Natural killer cell treated with Interleukin-12 subunit alpha and Interleukin-12 subunit beta and Interleukin-15 and Interleukin-18, amount 100 ng/mL, for 72 hours (primary cell): ENCODE measurements around the gene ARHGAP15. TPM values are rescaled to one million over a fixed set of nuclear protein-coding genes. Genes with fewer than 3 reads are reported as not detected.
A peak's percentile ranks its signal among the peaks of the same experiment; 100 is the strongest.

Source experiments
- ATAC-seq, 2 donors: fragments of 150-1000 bp; cut with Tn5 transposase in 1 of 2; sonication (Bioruptor Pico), chemical (Tn5 transposase) in 1 of 2; 2 replicates each; pipeline ENCODE4 v1.10.0; 2021
- DNase-seq: peaks from one replicate; pipeline ENCODE4 v3.0.0; 2022; ENCODE audit warnings: low spot score
- H3K27ac Mint-ChIP-seq, 2 donors: 1 replicate in 1 of 2; 2 replicates in 1 of 2; pipeline ENCODE4 v1.8.0; 2022; ENCODE audit warnings: mixed read lengths in 2 of 2, mild to moderate bottlenecking in 1 of 2, moderate library complexity in 1 of 2
- H3K27me3 Mint-ChIP-seq, 2 donors: 1 replicate in 1 of 2; 2 replicates in 1 of 2; pipeline ENCODE4 v1.8.0; 2022; ENCODE audit warnings: mixed read lengths in 2 of 2
- H3K36me3 Mint-ChIP-seq: one replicate; pipeline ENCODE4 v1.8.0; 2022; ENCODE audit warnings: mixed read lengths
- H3K4me1 Mint-ChIP-seq, 2 donors: 1 replicate in 1 of 2; 2 replicates in 1 of 2; pipeline ENCODE4 v1.8.0; 2022; ENCODE audit warnings: low read depth in 2 of 2, mixed read lengths in 2 of 2, mild to moderate bottlenecking in 1 of 2
- H3K4me3 Mint-ChIP-seq: one replicate; pipeline ENCODE4 v1.8.0; 2022; ENCODE audit warnings: mixed read lengths
- H3K9me3 Mint-ChIP-seq: 2 replicates; pipeline ENCODE4 v1.8.0; 2022; ENCODE audit warnings: mixed read lengths
- total RNA-seq, 2 donors: library from RNA; stranded (reverse); gene quantifications; one replicate each; pipeline ENCODE4 v1.2.3, GENCODE V29; 2022

The ARHGAP15 gene
- total RNA-seq, 2 donors from 2014 or later: 80.6 to 133 TPM

DNA sequence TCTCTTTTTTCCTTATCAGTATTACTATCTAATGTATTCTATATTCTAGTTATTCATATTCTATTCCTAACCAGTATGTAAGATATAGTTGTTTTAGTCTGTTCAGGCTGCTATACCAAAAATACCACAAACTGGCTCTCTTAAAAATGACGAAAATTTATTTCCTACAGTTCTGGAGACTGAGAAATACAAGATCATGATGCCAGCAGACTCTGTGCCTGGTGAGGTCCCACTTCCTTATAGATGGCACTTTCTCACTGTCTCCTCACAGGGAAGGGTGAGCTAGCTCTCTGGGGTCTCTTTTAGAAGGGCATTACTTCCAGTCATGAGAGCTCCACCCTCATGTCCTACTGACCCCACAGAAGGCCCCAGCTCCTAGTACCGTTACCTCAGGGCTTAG is 4.8 kb upstream of the ARHGAP15 start:
- Mint-ChIP-seq H3K4me1 (peaks cover 17 to 20% of the 10 kb centered on the region in 2 donors), H3K27ac (no peak overlapping the region), H3K27me3 (no peaks in the 10 kb centered on the region), H3K9me3 (no peaks in the 10 kb centered on the region), H3K4me3 (no peak overlapping the region), H3K36me3 (no peaks in the 10 kb centered on the region)
- no peak for ATAC-seq
- no peak for DNase-seq

DNA sequence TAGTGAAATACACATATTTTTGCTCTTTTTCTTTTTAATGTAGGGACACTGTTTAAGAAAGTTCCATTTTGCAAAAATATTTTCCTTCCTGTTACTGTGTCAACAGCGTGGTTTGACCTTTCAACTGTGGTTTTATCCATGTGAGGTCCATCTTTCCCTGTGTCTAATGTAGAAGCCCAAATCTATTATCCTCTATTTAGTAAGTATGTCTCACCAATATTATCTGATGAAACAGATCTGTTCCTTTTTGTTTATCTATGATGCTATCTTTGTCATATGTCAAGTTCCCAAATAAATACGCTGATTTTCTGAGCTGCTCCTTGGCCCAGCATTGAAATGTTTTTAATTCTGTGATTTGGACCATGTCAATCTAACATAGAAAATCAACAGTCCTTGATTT is 3.5 kb upstream of the ARHGAP15 start:
- Mint-ChIP-seq H3K36me3 (no peaks in the 10 kb centered on the region), H3K27me3 (no peaks in the 10 kb centered on the region), H3K9me3 (no peaks in the 10 kb centered on the region), H3K4me3 (peak overlapping the region; percentile 23), H3K4me1 (peaks cover 17 to 20% of the 10 kb centered on the region in 2 donors), H3K27ac (peak overlapping the region in 1 of 2 donors; percentile 3)
- no peak for DNase-seq
- ATAC-seq: no peak

DNA sequence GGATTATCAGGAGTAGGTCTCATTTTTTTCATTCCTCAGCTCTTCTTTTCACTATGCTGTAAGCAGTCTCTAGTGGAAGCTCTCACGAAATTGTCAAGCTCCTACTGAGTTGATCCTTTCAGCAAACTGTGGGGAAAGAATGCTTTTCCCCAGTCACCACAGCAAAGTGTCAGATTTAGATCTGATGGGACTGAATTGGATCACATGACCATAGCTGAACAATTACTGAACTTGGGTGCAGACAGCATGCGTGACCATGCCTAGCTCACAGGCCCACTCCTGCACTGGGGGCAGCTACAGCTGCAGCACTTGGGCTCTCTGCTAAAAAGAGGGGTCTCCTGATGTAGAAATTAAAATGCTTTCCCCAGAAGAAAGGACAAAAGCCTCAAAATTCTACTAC is 3.1 kb downstream of the ARHGAP15 start:
- Mint-ChIP-seq H3K27me3 (no peaks in the 10 kb centered on the region), H3K4me1 (peaks cover 44 to 68% of the 10 kb centered on the region in 2 donors), H3K27ac (peak overlapping the region; percentile 96 to 98), H3K36me3 (peaks cover 23% of the 10 kb centered on the region), H3K4me3 (peak overlapping the region; percentile 73), H3K9me3 (no peaks in the 10 kb centered on the region)
- peak; percentile 75 to 77 for ATAC-seq
- DNase-seq: no peak

DNA sequence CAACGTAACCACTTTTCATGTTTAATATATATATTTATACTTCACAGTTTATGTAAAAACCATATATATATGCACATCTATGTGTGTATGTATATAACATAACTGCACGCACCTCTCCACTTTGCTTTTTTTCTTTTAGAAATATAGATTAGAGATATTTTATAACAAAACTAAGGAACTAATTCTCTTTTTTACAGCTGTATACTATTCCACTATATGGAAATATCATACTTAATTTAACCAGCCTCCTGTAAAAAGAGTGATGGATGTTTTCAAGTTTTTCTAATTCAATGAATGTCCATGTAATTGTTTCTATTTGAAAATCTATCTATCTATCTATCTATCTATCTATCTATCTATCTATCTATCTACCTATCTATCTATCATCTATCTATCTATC is 4.6 kb downstream of the ARHGAP15 start:
- H3K9me3 Mint-ChIP-seq: no peaks in the 10 kb centered on the region

DNA sequence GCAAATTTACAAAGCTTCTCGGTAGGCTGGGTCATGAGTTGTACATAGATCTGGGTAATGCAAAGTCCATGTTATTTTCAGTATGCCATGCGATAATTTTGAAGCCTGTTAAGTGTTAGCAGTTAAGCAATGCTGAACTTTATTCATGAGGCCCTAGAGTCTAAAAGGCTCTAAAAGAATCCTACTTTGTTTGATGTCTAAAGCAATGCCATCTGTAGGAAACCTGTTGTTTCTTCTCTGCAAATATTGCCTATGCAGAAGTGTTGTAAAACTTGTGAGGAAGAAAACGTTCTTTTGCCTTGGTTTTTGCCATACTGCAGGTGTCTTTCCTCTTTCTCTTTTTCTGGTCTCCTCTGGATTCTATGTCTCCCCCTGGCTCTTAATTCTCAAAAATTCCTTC is 9.1 kb downstream of the ARHGAP15 start:
- Mint-ChIP-seq H3K9me3 (no peaks in the 10 kb centered on the region), H3K36me3 (peaks cover 34% of the 10 kb centered on the region), H3K4me1 (peaks cover 54 to 79% of the 10 kb centered on the region in 2 donors), H3K27ac (no peak overlapping the region), H3K27me3 (no peaks in the 10 kb centered on the region), H3K4me3 (no peak overlapping the region)
- DNase-seq (no peak), ATAC-seq (no peak)

More for the DNA sequence above, 4.6 kb downstream of the ARHGAP15 start:
- Mint-ChIP-seq H3K27me3 (no peaks in the 10 kb centered on the region), H3K27ac (peak overlapping the region in 1 of 2 donors; percentile 53), H3K36me3 (peaks cover 24% of the 10 kb centered on the region), H3K4me3 (peak overlapping the region; percentile 2), H3K4me1 (peaks cover 42 to 65% of the 10 kb centered on the region in 2 donors)
- no peak for ATAC-seq
- DNase-seq: no peak

DNA sequence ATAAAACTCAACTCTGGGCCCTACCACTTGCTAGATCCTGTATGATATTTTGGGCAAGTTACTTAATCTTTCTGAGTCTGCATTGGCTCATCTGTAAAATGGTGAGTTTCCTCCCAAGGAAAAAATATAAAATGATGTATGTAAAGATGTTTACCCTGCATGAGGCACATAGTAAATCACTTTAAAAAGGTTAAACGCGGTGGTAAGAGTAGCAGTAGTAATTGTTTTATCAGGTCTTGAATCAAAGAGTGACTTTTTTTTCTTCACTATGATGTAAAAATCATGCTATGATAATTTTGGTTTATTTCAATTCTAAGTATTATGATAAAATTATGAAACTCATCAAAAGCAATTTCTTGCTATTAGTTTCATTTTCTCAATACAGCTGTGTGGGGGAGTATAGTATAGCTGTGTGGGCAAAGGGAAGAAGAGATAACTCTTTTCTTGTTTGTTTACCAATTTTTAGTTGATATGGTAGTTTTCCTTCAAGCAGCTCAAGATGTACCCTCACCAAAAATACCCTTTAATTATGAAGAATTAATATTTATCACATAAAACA is 10.7 kb downstream of the ARHGAP15 start:
- Mint-ChIP-seq H3K4me1 (peaks cover 57 to 73% of the 10 kb centered on the region in 2 donors), H3K27ac (peak overlapping the region; percentile 58 to 92), H3K36me3 (peaks cover 25% of the 10 kb centered on the region), H3K4me3 (peak overlapping the region; percentile 64), H3K27me3 (no peaks in the 10 kb centered on the region), H3K9me3 (no peaks in the 10 kb centered on the region)
- DNase-seq (no peak), ATAC-seq (peak in 1 of 2 donors; percentile 56)

DNA sequence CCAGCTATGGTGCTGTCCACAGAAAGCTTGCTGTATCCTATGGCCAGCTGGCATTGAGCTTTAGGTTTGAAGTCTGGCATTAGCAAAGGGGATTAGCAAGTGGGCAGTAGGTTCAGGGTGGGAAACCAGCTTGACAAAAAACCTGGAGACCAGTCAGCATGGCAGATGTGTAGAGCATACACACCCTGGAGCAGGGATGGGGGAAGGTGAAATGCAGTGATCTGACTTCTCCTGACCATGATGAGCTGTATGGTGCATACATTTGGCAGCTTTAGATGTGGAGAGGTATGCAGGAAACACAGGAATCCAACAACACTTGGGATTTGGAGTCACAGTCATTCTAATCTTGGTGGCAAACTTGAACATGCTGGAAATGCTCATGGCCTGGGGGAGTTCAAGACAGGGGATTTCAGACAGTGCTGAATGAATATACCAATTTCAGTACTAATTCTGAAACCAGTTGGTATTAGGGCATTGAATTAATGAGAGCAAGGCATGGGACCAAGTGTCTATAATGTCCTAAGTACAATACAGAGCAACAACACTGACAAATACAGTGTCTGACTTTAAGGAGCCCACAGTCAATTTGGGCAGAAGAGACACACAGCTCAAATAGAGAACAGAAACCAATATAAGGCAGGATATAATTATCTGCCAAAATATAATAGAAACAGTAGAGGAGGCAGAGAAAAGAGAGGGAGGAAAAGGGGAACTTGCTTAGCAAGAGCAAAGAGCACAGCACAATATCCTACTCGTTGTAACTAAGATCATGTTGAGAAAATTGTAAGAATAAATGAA is 11.8 kb downstream of the ARHGAP15 start:
- no peaks in the 10 kb centered on the region for H3K9me3 Mint-ChIP-seq
- peaks cover 22% of the 10 kb centered on the region for H3K36me3 Mint-ChIP-seq
- ATAC-seq: peak; percentile 61 to 63
- no peak for DNase-seq
- H3K27ac Mint-ChIP-seq: peak overlapping the region; percentile 58 to 92
- H3K4me3 Mint-ChIP-seq: peak overlapping the region; percentile 64
- no peaks in the 10 kb centered on the region for H3K27me3 Mint-ChIP-seq
- H3K4me1 Mint-ChIP-seq: peaks cover 56 to 73% of the 10 kb centered on the region in 2 donors

DNA sequence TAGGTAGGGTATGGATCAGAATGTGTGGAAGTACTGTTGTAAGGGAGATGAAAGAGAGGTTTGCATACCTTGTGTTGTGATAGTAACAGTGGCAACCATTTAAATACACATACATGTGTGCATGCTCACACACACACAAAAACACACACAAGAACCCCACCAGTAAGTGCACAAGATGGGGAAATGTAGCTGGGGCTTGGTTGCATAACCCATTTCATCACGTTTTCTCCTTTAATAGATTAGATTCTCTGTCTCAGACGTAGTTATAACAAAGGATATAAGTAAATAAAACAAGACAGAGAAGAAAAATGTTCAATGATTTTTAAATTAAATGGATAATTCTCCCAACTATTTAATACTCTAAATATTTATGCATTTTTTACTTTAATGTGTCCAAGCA is 13.4 kb downstream of the ARHGAP15 start:
- H3K36me3 Mint-ChIP-seq: peaks cover 22% of the 10 kb centered on the region
- no peak for ATAC-seq
- peaks cover 61 to 74% of the 10 kb centered on the region in 2 donors for H3K4me1 Mint-ChIP-seq
- no peaks in the 10 kb centered on the region for H3K27me3 Mint-ChIP-seq
- no peak for DNase-seq
- no peak overlapping the region for H3K4me3 Mint-ChIP-seq
- H3K9me3 Mint-ChIP-seq: no peaks in the 10 kb centered on the region
- H3K27ac Mint-ChIP-seq: peak overlapping the region in 1 of 2 donors; percentile 58

DNA sequence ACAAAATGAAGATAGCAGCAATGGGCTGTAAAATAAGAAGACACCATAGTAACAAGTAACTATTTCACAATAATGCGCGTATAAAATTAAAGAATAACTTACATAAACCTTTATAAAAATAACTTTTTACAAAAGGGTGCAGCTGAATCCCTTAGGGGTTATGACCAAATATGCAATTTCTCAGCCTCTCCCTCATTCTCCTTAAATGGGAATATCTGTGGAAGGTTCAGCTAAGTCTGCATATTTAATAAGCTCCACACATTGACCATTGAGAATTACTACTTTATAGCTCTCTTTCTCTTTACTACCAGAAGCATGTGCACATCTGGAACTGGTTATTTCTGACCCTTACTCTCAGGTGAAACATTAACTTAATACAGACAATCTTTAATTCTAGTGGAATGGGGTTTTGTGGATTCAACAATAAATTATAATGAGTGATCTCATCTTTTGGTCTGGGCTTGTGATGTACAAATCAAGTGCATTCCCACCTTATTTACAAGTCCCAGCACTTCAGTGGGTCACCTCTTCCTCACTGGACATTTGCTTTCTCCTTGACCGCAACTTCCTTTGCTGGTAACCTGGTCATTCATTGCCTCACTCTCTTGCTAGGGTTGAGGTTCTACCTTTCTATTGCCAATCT is 15.7 kb downstream of the ARHGAP15 start:
- H3K9me3 Mint-ChIP-seq: no peaks in the 10 kb centered on the region
- peak overlapping the region; percentile 21 for H3K4me3 Mint-ChIP-seq
- peak overlapping the region; percentile 28 to 32 for H3K27ac Mint-ChIP-seq
- peaks cover 63 to 73% of the 10 kb centered on the region in 2 donors for H3K4me1 Mint-ChIP-seq
- H3K27me3 Mint-ChIP-seq: no peaks in the 10 kb centered on the region
- peaks cover 16% of the 10 kb centered on the region for H3K36me3 Mint-ChIP-seq
- ATAC-seq: no peak
- DNase-seq: no peak

DNA sequence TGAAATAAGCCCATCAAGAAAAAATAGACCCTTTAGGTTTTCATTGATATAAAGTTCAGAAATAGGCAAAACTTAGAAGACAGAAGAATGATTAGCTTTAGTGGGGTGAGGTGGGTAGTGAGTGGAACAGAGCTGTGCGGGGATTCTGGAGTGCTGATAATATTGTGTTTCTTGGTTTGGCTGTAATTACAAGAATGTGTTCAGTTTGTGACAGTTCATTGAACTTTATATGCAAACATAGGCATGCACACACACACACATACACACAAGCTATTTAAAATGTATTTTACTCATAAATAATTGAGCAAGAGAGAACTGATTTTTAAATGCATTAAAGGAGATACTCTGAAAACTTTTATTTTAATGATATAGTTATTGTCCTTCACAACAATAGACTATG is 17.1 kb downstream of the ARHGAP15 start:
- DNase-seq: no peak
- Mint-ChIP-seq H3K4me1 (peaks cover 54 to 67% of the 10 kb centered on the region in 2 donors), H3K4me3 (no peak overlapping the region), H3K27me3 (no peaks in the 10 kb centered on the region), H3K9me3 (no peaks in the 10 kb centered on the region), H3K27ac (peak overlapping the region in 1 of 2 donors; percentile 11), H3K36me3 (peaks cover 7% of the 10 kb centered on the region)
- no peak for ATAC-seq

DNA sequence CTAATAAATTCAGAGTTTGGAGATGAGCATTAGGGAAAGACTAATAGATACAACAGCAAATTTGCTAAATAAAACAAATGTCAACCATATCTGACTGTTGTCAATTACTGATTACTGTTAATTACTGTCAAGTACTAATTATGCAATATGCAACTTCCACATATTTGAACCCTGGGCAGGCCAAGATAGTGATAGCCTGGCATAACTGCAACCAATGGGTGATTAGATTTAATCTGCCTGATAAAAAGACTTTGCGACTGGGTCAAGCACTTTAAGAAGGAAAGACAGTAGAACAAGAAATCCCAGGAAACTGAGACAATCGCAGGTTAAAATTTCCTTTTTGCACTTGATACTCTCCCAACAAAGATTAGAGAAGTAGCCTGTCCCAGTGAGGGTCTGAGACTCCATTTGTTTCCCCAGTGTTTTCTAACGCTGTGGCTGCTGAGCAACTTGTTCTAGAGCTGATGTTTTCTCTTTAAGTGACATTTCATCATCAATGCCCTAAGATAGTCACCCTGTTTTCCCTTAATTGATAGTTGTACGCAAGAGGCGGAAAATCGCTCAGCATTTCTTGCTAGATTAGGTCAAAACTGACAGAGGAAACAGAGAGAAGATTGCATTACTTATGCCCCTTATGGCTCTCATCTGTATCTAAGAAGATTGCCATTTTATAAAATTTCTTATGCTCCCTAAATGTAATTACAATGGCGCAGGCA is 17.8 kb downstream of the ARHGAP15 start:
- H3K9me3 Mint-ChIP-seq: no peaks in the 10 kb centered on the region

DNA sequence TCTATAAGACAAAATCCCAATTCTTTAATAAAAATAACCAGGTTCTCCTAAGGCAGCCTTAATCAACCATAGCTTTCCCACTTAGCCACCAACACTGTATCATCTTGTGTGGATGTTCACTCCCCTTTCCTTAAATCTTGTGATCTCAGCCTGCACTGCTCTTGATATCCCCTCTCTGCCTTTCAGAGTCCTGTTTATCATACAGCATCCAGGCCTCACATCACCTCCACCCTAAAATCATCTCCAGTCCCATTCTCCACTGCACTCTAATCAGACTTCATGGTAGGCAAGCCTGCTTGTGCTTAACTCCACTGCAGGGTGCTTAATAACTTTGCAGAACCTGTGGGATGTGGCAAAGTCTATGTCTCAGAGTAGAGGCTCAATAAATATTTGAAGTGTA is 18.8 kb downstream of the ARHGAP15 start:
- Mint-ChIP-seq H3K4me1 (peaks cover 62 to 70% of the 10 kb centered on the region in 2 donors), H3K27ac (peak overlapping the region; percentile 24 to 80), H3K4me3 (peak overlapping the region; percentile 40), H3K36me3 (peaks cover 5% of the 10 kb centered on the region), H3K9me3 (no peaks in the 10 kb centered on the region), H3K27me3 (no peaks in the 10 kb centered on the region)
- no peak for ATAC-seq
- DNase-seq: no peak

More for the DNA sequence above, 17.8 kb downstream of the ARHGAP15 start:
- DNase-seq: no peak
- Mint-ChIP-seq H3K36me3 (peaks cover 5% of the 10 kb centered on the region), H3K4me1 (peaks cover 59 to 67% of the 10 kb centered on the region in 2 donors), H3K27ac (peak overlapping the region; percentile 24 to 80), H3K4me3 (no peak overlapping the region), H3K27me3 (no peaks in the 10 kb centered on the region)
- ATAC-seq: no peak

DNA sequence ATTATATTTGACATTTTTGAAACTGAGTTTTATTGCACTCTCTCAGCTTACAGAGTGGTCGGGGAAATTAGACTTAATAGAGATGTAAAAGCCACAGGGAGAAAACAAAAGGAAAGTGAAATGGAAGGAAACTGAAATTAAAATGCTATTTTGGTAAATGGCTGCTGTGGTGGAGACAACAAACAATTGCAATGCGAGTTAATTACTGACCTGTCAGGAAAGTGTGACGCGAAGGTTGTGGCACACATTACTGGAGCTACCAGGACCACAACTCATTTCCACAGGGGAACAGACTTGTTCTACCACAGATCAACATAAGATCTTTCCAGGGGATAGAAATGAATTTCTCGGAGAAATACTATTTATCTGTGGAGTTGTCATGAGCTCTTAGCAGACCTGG is 19.5 kb downstream of the ARHGAP15 start:
- peak overlapping the region; percentile 40 for H3K4me3 Mint-ChIP-seq
- DNase-seq (no peak), ATAC-seq (peak in 1 of 2 donors; percentile 56)
- H3K36me3 Mint-ChIP-seq: peaks cover 5% of the 10 kb centered on the region
- peak overlapping the region; percentile 24 to 80 for H3K27ac Mint-ChIP-seq
- no peaks in the 10 kb centered on the region for H3K27me3 Mint-ChIP-seq
- peaks cover 63 to 72% of the 10 kb centered on the region in 2 donors for H3K4me1 Mint-ChIP-seq
- H3K9me3 Mint-ChIP-seq: no peaks in the 10 kb centered on the region
